NCI-H2029 treated with DMSO at 0.1 percent for 48 hours (cell line): ENCODE measurements around the gene JMJD7.

Source experiments
- DNase-seq: peaks from one replicate; lab custom pipeline; 2025; lab: John Stamatoyannopoulos, UW

The JMJD7 gene

GRCh38 chr15:41801185-41801584 lies 26.7 kb upstream of the JMJD7 start:
- no peak for DNase-seq

GRCh38 chr15:41801850-41802455 lies 25.9 kb upstream of the JMJD7 start:
- DNase-seq, result no peak

GRCh38 chr15:41804361-41804760 lies 23.5 kb upstream of the JMJD7 start:
- no peak for DNase-seq

- DNase-seq, result no peak
These were observed 22.8 kb upstream of the JMJD7 start for GRCh38 chr15:41804916-41805666.

- DNase-seq, result no peak
These were observed 22.2 kb upstream of the JMJD7 start for GRCh38 chr15:41805711-41806110.

GRCh38 chr15:41806291-41807181 lies 21.4 kb upstream of the JMJD7 start:
- no peak for DNase-seq

GRCh38 chr15:41809121-41809520 lies 18.8 kb upstream of the JMJD7 start:
- DNase-seq, result no peak

- no peak for DNase-seq
These were observed 18.2 kb upstream of the JMJD7 start for GRCh38 chr15:41809526-41810220.

- DNase-seq, result no peak
These were observed 17.1 kb upstream of the JMJD7 start for GRCh38 chr15:41810651-41811431.

GRCh38 chr15:41811432-41812195 lies 16.3 kb upstream of the JMJD7 start:
- peak; percentile 43 for DNase-seq

- DNase-seq, result no peak
These were observed 15.0 kb upstream of the JMJD7 start for GRCh38 chr15:41812820-41813375.

- DNase-seq, result no peak
These were observed 14.5 kb upstream of the JMJD7 start for GRCh38 chr15:41813426-41813825.

- no peak for DNase-seq
These were observed 13.4 kb upstream of the JMJD7 start for GRCh38 chr15:41814534-41814933.

- no peak for DNase-seq
These were observed 11.1 kb upstream of the JMJD7 start for GRCh38 chr15:41816788-41817187.

- DNase-seq, result no peak
These were observed 10.6 kb upstream of the JMJD7 start for GRCh38 chr15:41817327-41817726.

- DNase-seq, result no peak
These were observed 10.1 kb upstream of the JMJD7 start for GRCh38 chr15:41817781-41818180.

GRCh38 chr15:41819455-41820050 lies 8.3 kb upstream of the JMJD7 start:
- no peak for DNase-seq

- DNase-seq, result no peak
These were observed 7.0 kb upstream of the JMJD7 start for GRCh38 chr15:41820791-41821423.

GRCh38 chr15:41821831-41822230 lies 6.1 kb upstream of the JMJD7 start:
- DNase-seq, result no peak
